CD4-positive, alpha-beta memory T cell (primary cell): Measurements from ENCODE around the gene ANKRD33B. TPM values are rescaled to one million over a fixed set of nuclear protein-coding genes. Genes with fewer than 3 reads are reported as not detected.

ENCODE experiments used
- CTCF ChIA-PET: fragments of 350-600 bp; sonication (Branson Sonifier 250); formaldehyde crosslinking; loops from one replicate; lab custom pipeline; 2021; ENCODE audit warnings: inconsistent platforms; ENCODE audit not compliant: partially characterized antibody; lab: Charles Lee
- POLR2A ChIA-PET: fragments of 350-600 bp; sonication (Branson Sonifier 250); formaldehyde crosslinking; loops from one replicate; lab custom pipeline; 2021; ENCODE audit not compliant: partially characterized antibody; lab: Charles Lee
- DNase-seq, 5 donors: peaks; one replicate each; pipeline versions ENCODE4 v3.0.0 to v3.0.0-alpha.2; 2020 to 2022; ENCODE audit warnings: mixed read lengths in 1 of 5
- H3K27ac ChIP-seq: one replicate; pipeline ENCODE4 v1.7.0; 2013; ENCODE audit warnings: low read depth, low read length
- H3K27me3 ChIP-seq: 2 replicates; pipeline ENCODE4 v1.7.0; 2013; ENCODE audit warnings: mild to moderate bottlenecking, low read length, moderate library complexity; ENCODE audit not compliant: insufficient read depth
- H3K36me3 ChIP-seq: 2 replicates; pipeline ENCODE4 v1.7.0; 2013; ENCODE audit warnings: mild to moderate bottlenecking, low read length, moderate library complexity; ENCODE audit not compliant: insufficient read depth
- H3K4me1 ChIP-seq: 2 replicates; pipeline ENCODE4 v1.7.0; 2013; ENCODE audit warnings: mild to moderate bottlenecking, low read length, moderate library complexity; ENCODE audit not compliant: insufficient read depth
- H3K4me3 ChIP-seq, 2 donors: one replicate each; pipeline ENCODE4 v1.7.0; 2013; ENCODE audit warnings: low read length in 2 of 2, mild to moderate bottlenecking in 1 of 2
- H3K9me3 ChIP-seq, 2 donors: one replicate each; pipeline ENCODE4 v1.7.0; 2013; ENCODE audit warnings: low read length in 2 of 2, control low read depth in 1 of 2; ENCODE audit not compliant: control insufficient read depth in 1 of 2
- H3K27ac Mint-ChIP-seq, 7 donors: one replicate each; pipeline ENCODE4 v1.8.0; 2020 to 2021; ENCODE audit warnings: mixed read lengths in 7 of 7, mild to moderate bottlenecking in 6 of 7, inconsistent platforms in 3 of 7, moderate library complexity in 3 of 7
- H3K27me3 Mint-ChIP-seq, 2 donors: one replicate each; pipeline ENCODE4 v1.8.0; 2020 to 2021; ENCODE audit warnings: mixed read lengths in 2 of 2
- H3K36me3 Mint-ChIP-seq, 2 donors: one replicate each; pipeline ENCODE4 v1.8.0; 2020 to 2021; ENCODE audit warnings: mixed read lengths in 2 of 2, inconsistent platforms in 1 of 2, mild to moderate bottlenecking in 1 of 2
- H3K4me1 Mint-ChIP-seq, 4 donors: one replicate each; pipeline ENCODE4 v1.8.0; 2020 to 2021; ENCODE audit warnings: mixed read lengths in 4 of 4, mild to moderate bottlenecking in 1 of 4
- H3K4me3 Mint-ChIP-seq, 8 donors: one replicate each; pipeline ENCODE4 v1.8.0; 2020 to 2021; ENCODE audit warnings: mixed read lengths in 8 of 8, mild to moderate bottlenecking in 7 of 8, moderate library complexity in 6 of 8, inconsistent platforms in 3 of 8
- H3K9me3 Mint-ChIP-seq, 8 donors: one replicate each; pipeline ENCODE4 v1.8.0; 2020 to 2021; ENCODE audit warnings: mixed read lengths in 8 of 8, mild to moderate bottlenecking in 5 of 8, inconsistent platforms in 3 of 8, moderate library complexity in 1 of 8
- intact Hi-C: fragments of 100-400 bp; cut with micrococcal nuclease; formaldehyde crosslinking; loops from one replicate; pipeline ENCODE4 v1.15.1; 2023
- polyA plus RNA-seq, 2 donors: library from polyadenylated mRNA; unstranded; fragments of 300-500 nt; fragmentation: Illumina TruSeq; gene quantifications; one replicate each; pipeline ENCODE4 v1.2.3, GENCODE V29; 2021
- total RNA-seq, 2 experiments: library from RNA; stranded (reverse); gene quantifications; one replicate each; pipeline ENCODE4 v1.2.3, GENCODE V29; 2021

The ANKRD33B gene
- total and polyA plus RNA-seq, 4 experiments from 2014 or later, result 0.05 to 2.3 (median 1.2) TPM

GRCh38 chr5:10584714-10585517 lies 21.0 kb downstream of the ANKRD33B start:
- Histone ChIP-seq H3K27ac (no peak overlapping the region), H3K4me1 (peaks cover 8% of the 10 kb centered on the region), H3K4me3 (no peak overlapping the region), H3K27me3 (no peaks in the 10 kb centered on the region), H3K36me3 (no peaks in the 10 kb centered on the region), H3K9me3 (no peaks in the 10 kb centered on the region)
- intact Hi-C loops, result no loop called here
- Mint-ChIP-seq H3K27me3 (no peaks in the 10 kb centered on the region), H3K4me1 (peaks cover 7 to 38% (median 17%) of the 10 kb centered on the region in 4 donors), H3K9me3 (peaks cover 0 to 5% (median 2%) of the 10 kb centered on the region in 8 donors), H3K4me3 (peak overlapping the region in 1 of 8 donors; percentile 5), H3K36me3 (peaks cover 0 to 6% of the 10 kb centered on the region in 2 donors), H3K27ac (no peak overlapping the region)
- ChIA-PET POLR2A (no interaction called here), CTCF (interaction anchor here (0.9 to 2.3 kb wide), 3 partner anchors 11 to 43 kb away, joined by 3 to 8 read pairs (median 3); no protein-coding TSS in a partner anchor)
- no peak for DNase-seq

GRCh38 chr5:10585518-10585915 lies 21.6 kb downstream of the ANKRD33B start:
- intact Hi-C loops, result no loop called here
- Mint-ChIP-seq H3K4me1 (peaks cover 6 to 34% (median 15%) of the 10 kb centered on the region in 4 donors), H3K27me3 (no peaks in the 10 kb centered on the region), H3K9me3 (peaks cover 0 to 5% (median 2%) of the 10 kb centered on the region in 8 donors), H3K36me3 (peaks cover 0 to 6% of the 10 kb centered on the region in 2 donors), H3K4me3 (no peak overlapping the region), H3K27ac (no peak overlapping the region)
- Histone ChIP-seq H3K4me1 (peaks cover 5% of the 10 kb centered on the region), H3K27ac (no peak overlapping the region), H3K4me3 (no peak overlapping the region), H3K36me3 (no peaks in the 10 kb centered on the region), H3K9me3 (no peaks in the 10 kb centered on the region), H3K27me3 (no peaks in the 10 kb centered on the region)
- DNase-seq, result no peak
- ChIA-PET POLR2A (no interaction called here), CTCF (interaction anchor here (2.3 kb wide), 1 partner anchor 42 kb away, joined by 8 read pairs; no protein-coding TSS in a partner anchor)

- Mint-ChIP-seq H3K4me1 (peaks cover 5 to 29% (median 13%) of the 10 kb centered on the region in 4 donors), H3K27ac (no peak overlapping the region), H3K27me3 (no peaks in the 10 kb centered on the region), H3K36me3 (peaks cover 0 to 6% of the 10 kb centered on the region in 2 donors), H3K4me3 (no peak overlapping the region), H3K9me3 (peaks cover 0 to 5% (median 2%) of the 10 kb centered on the region in 8 donors)
- DNase-seq, result no peak
- POLR2A ChIA-PET, result no interaction called here
- Histone ChIP-seq H3K36me3 (no peaks in the 10 kb centered on the region), H3K9me3 (no peaks in the 10 kb centered on the region), H3K27ac (no peak overlapping the region), H3K4me1 (peaks cover 5% of the 10 kb centered on the region), H3K4me3 (no peak overlapping the region), H3K27me3 (no peaks in the 10 kb centered on the region)
- intact Hi-C loops, result no loop called here
- CTCF ChIA-PET, result no interaction called here
Observed at GRCh38 chr5:10586008-10586407, 22.1 kb downstream of the ANKRD33B start.

- no peaks in the 10 kb centered on the region for H3K27me3 Mint-ChIP-seq
- Histone ChIP-seq H3K4me1 (peaks cover 5% of the 10 kb centered on the region), H3K27ac (no peak overlapping the region), H3K36me3 (no peaks in the 10 kb centered on the region), H3K27me3 (no peaks in the 10 kb centered on the region), H3K9me3 (no peaks in the 10 kb centered on the region), H3K4me3 (no peak overlapping the region)
- peaks cover 5 to 24% (median 10%) of the 10 kb centered on the region in 4 donors for H3K4me1 Mint-ChIP-seq
- H3K36me3 Mint-ChIP-seq, result peaks cover 0 to 6% of the 10 kb centered on the region in 2 donors
- no peak for DNase-seq
- intact Hi-C loops, result no loop called here
- CTCF ChIA-PET, result no interaction called here
- POLR2A ChIA-PET, result no interaction called here
- peaks cover 0 to 5% (median 2%) of the 10 kb centered on the region in 8 donors for H3K9me3 Mint-ChIP-seq
- H3K4me3 Mint-ChIP-seq, result no peak overlapping the region
- no peak overlapping the region for H3K27ac Mint-ChIP-seq
Observed at GRCh38 chr5:10586555-10586954, 22.7 kb downstream of the ANKRD33B start.

- no peak overlapping the region for H3K4me3 ChIP-seq
Observed at GRCh38 chr5:10588109-10588775, 24.4 kb downstream of the ANKRD33B start.

GRCh38 chr5:10588779-10589447 lies 25.0 kb downstream of the ANKRD33B start:
- DNase-seq, result no peak
- no peak overlapping the region for H3K4me3 ChIP-seq
- no peaks in the 10 kb centered on the region for H3K36me3 ChIP-seq
- no peaks in the 10 kb centered on the region for H3K27me3 ChIP-seq
- Mint-ChIP-seq H3K27ac (peak overlapping the region in 1 of 7 donors; percentile 39), H3K4me1 (peaks cover 3 to 10% (median 3%) of the 10 kb centered on the region in 4 donors), H3K36me3 (peaks cover 0 to 6% of the 10 kb centered on the region in 2 donors), H3K4me3 (no peak overlapping the region), H3K9me3 (peaks cover 0 to 5% (median 2%) of the 10 kb centered on the region in 8 donors), H3K27me3 (no peaks in the 10 kb centered on the region)
- ChIA-PET POLR2A (no interaction called here), CTCF (no interaction called here)
- H3K27ac ChIP-seq, result no peak overlapping the region
- peaks cover under 1% of the 10 kb centered on the region for H3K4me1 ChIP-seq
- H3K9me3 ChIP-seq, result no peaks in the 10 kb centered on the region
- intact Hi-C loops, result no loop called here

More at GRCh38 chr5:10588109-10588775, 24.4 kb downstream of the ANKRD33B start:
- no peaks in the 10 kb centered on the region for H3K27me3 ChIP-seq
- Mint-ChIP-seq H3K4me3 (no peak overlapping the region), H3K27ac (no peak overlapping the region), H3K36me3 (peaks cover 0 to 6% of the 10 kb centered on the region in 2 donors), H3K4me1 (peaks cover 5 to 15% (median 7%) of the 10 kb centered on the region in 4 donors), H3K9me3 (peaks cover 0 to 5% (median 2%) of the 10 kb centered on the region in 8 donors), H3K27me3 (no peaks in the 10 kb centered on the region)
- DNase-seq, result no peak
- ChIA-PET POLR2A (no interaction called here), CTCF (no interaction called here)
- H3K4me1 ChIP-seq, result peaks cover 5% of the 10 kb centered on the region
- no peak overlapping the region for H3K27ac ChIP-seq
- H3K36me3 ChIP-seq, result no peaks in the 10 kb centered on the region
- intact Hi-C loops, result no loop called here
- H3K9me3 ChIP-seq, result no peaks in the 10 kb centered on the region
